ENCODE results near the gene FAF2.
A peak's percentile ranks its signal among the peaks of the same experiment; 100 is the strongest.

FAF2 gene

GRCh38 chr5:176414704-176415103 is 33.5 kb upstream of the FAF2 start:
- peaks cover 40% of the 10 kb centered on the region for H3K79me2 ChIP-seq
- no peaks in the 10 kb centered on the region for H3K9me3 ChIP-seq (ENCODE audit: control insufficient read depth, low read length)
- peak overlapping the region; percentile 86 for H3K4me2 ChIP-seq (ENCODE audit: low read length)
- TF ChIP-seq, protein P1, sequence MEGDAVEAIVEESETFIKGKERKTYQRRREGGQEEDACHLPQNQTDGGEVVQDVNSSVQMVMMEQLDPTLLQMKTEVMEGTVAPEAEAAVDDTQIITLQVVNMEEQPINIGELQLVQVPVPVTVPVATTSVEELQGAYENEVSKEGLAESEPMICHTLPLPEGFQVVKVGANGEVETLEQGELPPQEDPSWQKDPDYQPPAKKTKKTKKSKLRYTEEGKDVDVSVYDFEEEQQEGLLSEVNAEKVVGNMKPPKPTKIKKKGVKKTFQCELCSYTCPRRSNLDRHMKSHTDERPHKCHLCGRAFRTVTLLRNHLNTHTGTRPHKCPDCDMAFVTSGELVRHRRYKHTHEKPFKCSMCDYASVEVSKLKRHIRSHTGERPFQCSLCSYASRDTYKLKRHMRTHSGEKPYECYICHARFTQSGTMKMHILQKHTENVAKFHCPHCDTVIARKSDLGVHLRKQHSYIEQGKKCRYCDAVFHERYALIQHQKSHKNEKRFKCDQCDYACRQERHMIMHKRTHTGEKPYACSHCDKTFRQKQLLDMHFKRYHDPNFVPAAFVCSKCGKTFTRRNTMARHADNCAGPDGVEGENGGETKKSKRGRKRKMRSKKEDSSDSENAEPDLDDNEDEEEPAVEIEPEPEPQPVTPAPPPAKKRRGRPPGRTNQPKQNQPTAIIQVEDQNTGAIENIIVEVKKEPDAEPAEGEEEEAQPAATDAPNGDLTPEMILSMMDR (IDR thresholded peaks at IDR 0.05): no peak
- no peak overlapping the region for H2AFZ ChIP-seq
- H3K36me3 ChIP-seq (ENCODE audit: control insufficient read depth, insufficient read depth, low read length): no peaks in the 10 kb centered on the region
- peaks cover 14% of the 10 kb centered on the region for H3K4me1 ChIP-seq
- H3K27me3 ChIP-seq (ENCODE audit: control insufficient read depth, insufficient read depth, low read length): no peaks in the 10 kb centered on the region
- no peak overlapping the region for H3K9ac ChIP-seq
- no peak overlapping the region for H3K27ac ChIP-seq
- peak overlapping the region; percentile 87 for H3K4me3 ChIP-seq (ENCODE audit: low read depth, low read length)

GRCh38 chr5:176415240-176415951 is 32.8 kb upstream of the FAF2 start:
- peak overlapping the region; percentile 86 for H3K4me2 ChIP-seq (ENCODE audit: low read length)
- H3K4me3 ChIP-seq (ENCODE audit: low read depth, low read length): peak overlapping the region; percentile 87
- no peaks in the 10 kb centered on the region for H3K36me3 ChIP-seq (ENCODE audit: control insufficient read depth, insufficient read depth, low read length)
- H3K4me1 ChIP-seq: peaks cover 14% of the 10 kb centered on the region
- H3K9me3 ChIP-seq (ENCODE audit: control insufficient read depth, low read length): no peaks in the 10 kb centered on the region
- peak overlapping the region; percentile 92 for H2AFZ ChIP-seq
- TF ChIP-seq, protein P1 (IDR thresholded peaks at IDR 0.05): no peak
- H3K27ac ChIP-seq: peak overlapping the region; percentile 84
- no peak overlapping the region for H3K9ac ChIP-seq
- H3K79me2 ChIP-seq: peaks cover 35% of the 10 kb centered on the region
- no peaks in the 10 kb centered on the region for H3K27me3 ChIP-seq (ENCODE audit: control insufficient read depth, insufficient read depth, low read length)

DNA sequence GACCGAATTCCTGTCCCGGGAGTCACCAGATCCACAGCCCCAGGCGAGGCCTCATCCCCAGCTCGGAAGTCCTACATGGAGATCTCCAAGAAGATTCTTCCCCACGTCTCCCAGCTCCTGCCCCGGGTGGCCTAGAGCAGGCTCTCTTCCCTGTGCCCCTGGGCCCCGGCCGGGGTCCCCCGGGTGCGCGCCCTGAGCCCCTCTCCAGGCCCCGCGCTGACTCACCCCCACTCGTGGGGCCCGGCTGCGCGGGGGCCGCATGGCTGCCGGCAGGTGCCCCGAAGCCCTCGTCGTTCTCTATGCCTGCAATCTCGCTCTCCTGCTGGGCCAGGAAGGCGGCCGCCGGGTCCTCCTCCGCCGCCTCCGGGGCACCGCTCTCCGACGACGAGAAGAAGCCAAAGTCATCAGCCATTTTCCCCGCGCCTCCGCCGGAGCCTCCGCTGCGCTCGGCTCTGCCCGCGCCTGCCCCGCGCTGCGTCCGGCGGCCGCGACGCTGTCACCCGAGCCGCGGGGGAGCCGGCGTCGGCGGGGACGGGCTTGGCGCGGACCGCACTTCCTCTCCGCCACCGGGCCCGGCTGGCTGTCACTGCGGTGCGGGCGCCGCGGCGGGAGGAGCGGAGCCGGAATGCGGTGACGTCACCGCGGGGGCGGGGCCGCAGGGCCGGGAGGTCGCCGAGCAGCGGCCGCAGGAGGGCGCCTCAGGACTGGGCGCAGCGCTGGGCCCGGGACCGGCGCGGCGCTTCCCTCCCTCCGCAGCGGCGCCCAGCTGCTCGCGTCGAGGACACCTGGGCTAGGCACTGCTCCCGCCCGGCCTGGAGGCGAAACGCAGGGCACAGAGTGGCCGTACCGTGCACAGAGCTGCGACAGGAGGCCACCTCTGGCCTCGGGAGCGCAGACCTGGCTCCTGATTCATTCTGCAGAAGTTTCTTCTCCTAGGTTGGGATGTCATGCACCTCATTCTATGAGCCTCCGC is 31.9 kb upstream of the FAF2 start, which contains the start of gene CLTB:
Gene CLTB (minus strand): TSS at position 588 of the 973 bp plus-strand sequence. CDS start 176 bp downstream, at position 412.
- Histone ChIP-seq H3K27me3 (ENCODE audit: control insufficient read depth, insufficient read depth, low read length) (no peaks in the 10 kb centered on the region), H2AFZ (peak within 1 kb of the TSS; percentile 92), H3K4me1 (peaks cover 14% of the 10 kb centered on the region), H3K4me2 (ENCODE audit: low read length) (peak within 1 kb of the TSS; percentile 86), H3K4me3 (ENCODE audit: low read depth, low read length) (peak within 1 kb of the TSS; percentile 87), H3K36me3 (ENCODE audit: control insufficient read depth, insufficient read depth, low read length) (no peaks in the 10 kb centered on the region), H3K27ac (peak within 1 kb of the TSS; percentile 84), H3K79me2 (peaks cover 35% of the 10 kb centered on the region), H3K9me3 (ENCODE audit: control insufficient read depth, low read length) (no peaks in the 10 kb centered on the region), H3K9ac (peak within 1 kb of the TSS; percentile 78)
- TF ChIP-seq, protein P1 (IDR thresholded peaks at IDR 0.05): peak; percentile 54

DNA sequence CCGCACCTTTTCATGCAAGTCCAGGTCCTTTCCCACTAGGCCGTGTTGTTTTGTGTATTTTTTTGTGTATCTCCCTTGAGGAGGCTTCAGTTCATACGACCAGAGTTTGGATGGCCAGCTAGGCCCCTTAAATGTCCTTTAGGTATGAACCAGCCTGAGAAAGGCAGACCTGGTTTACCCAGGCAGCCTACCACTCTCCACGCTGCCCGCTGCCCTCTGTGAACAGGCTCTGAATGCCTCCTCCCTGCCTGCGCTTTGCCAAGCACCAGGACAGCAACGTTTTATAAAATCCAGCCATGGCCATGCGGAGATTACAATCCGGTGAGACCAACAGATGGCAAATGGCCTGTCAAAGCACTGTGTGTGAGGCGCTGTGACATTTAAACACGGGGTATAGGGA is 31.2 kb upstream of the FAF2 start:
- H2AFZ ChIP-seq: peak overlapping the region; percentile 92
- H3K27me3 ChIP-seq (ENCODE audit: control insufficient read depth, insufficient read depth, low read length): no peaks in the 10 kb centered on the region
- no peak overlapping the region for H3K4me3 ChIP-seq (ENCODE audit: low read depth, low read length)
- peak overlapping the region; percentile 19 for H3K4me2 ChIP-seq (ENCODE audit: low read length)
- peaks cover 14% of the 10 kb centered on the region for H3K4me1 ChIP-seq
- peak overlapping the region; percentile 60 for H3K27ac ChIP-seq
- H3K9ac ChIP-seq: no peak overlapping the region
- TF ChIP-seq, protein P1 (IDR thresholded peaks at IDR 0.05): no peak
- peaks cover 35% of the 10 kb centered on the region for H3K79me2 ChIP-seq
- no peaks in the 10 kb centered on the region for H3K9me3 ChIP-seq (ENCODE audit: control insufficient read depth, low read length)
- H3K36me3 ChIP-seq (ENCODE audit: control insufficient read depth, insufficient read depth, low read length): no peaks in the 10 kb centered on the region

All from parathyroid adenoma (tissue), 2 donors.